Stomach (tissue), 4 donors: ENCODE measurements around the gene GPR152.

ENCODE experiments used
- CTCF ChIP-seq, 7 experiments: fragments of 450-650 bp in 4 of 7; fragments of 200-600 bp in 3 of 7; sonication (generic) in 3 of 7; IDR thresholded peaks; one replicate each; pipeline ENCODE4 v1.5.1; 2016 to 2019; ENCODE audit warnings: antibody characterized with exemption in 7 of 7, control low read depth in 2 of 7, mild to moderate bottlenecking in 1 of 7
- POLR2A ChIP-seq, 4 donors: fragments of 450-650 bp; IDR thresholded peaks; one replicate each; pipeline ENCODE4 v1.6.1; 2016; ENCODE audit warnings: antibody characterized with exemption in 4 of 4, control low read depth in 2 of 4, mild to moderate bottlenecking in 1 of 4, moderate library complexity in 1 of 4
- POLR2AphosphoS5 ChIP-seq, 3 donors: sonication (generic); formaldehyde crosslinking; IDR thresholded peaks; one replicate each; pipeline ENCODE4 v1.6.1; 2016; ENCODE audit warnings: antibody characterized with exemption in 3 of 3

- TF ChIP-seq CTCF (IDR thresholded peaks at IDR 0.05) (no peak), POLR2A (IDR thresholded peaks at IDR 0.05) (no peak), POLR2AphosphoS5 (IDR thresholded peaks at IDR 0.05) (no peak)
Measured at GRCh38 chr11:67410984-67411784, 41.3 kb downstream of the GPR152 start.
